Thyroid gland (tissue), 4 donors: Measurements from ENCODE around the gene KLF5. TPM values are rescaled to one million over a fixed set of nuclear protein-coding genes. Genes with fewer than 3 reads are reported as not detected.
A peak's percentile ranks its signal among the peaks of the same experiment; 100 is the strongest.

ENCODE experiments used
- DNase-seq, 2 donors: peaks; one replicate each; pipeline ENCODE4 v3.0.0-alpha.2; 2019
- H3K27ac ChIP-seq, 3 donors: fragments of 200-600 bp; sonication (generic); 1 replicate in 2 of 3; 2 replicates in 1 of 3; pipeline ENCODE4 v1.5.1; 2016 to 2019; ENCODE audit warnings: mild to moderate bottlenecking in 1 of 3, moderate library complexity in 1 of 3
- H3K27me3 ChIP-seq: fragments of 200-600 bp; sonication (generic); one replicate; pipeline ENCODE4 v1.5.1; 2019
- H3K36me3 ChIP-seq, 2 donors: fragments of 200-600 bp; sonication (generic); one replicate each; pipeline ENCODE4 v1.5.1; 2016 to 2019
- H3K4me1 ChIP-seq, 2 donors: fragments of 200-600 bp; sonication (generic); one replicate each; pipeline ENCODE4 v1.5.1; 2017 to 2019
- H3K4me3 ChIP-seq, 3 donors: fragments of 200-600 bp; sonication (generic); replicated peaks in 1 of 3; 1 replicate in 2 of 3; 2 replicates in 1 of 3; pipeline ENCODE4 v1.5.1; 2016; ENCODE audit warnings: mild to moderate bottlenecking in 1 of 3
- H3K9me3 ChIP-seq: fragments of 200-600 bp; sonication (generic); one replicate; pipeline ENCODE4 v1.5.1; 2017
- CTCF ChIP-seq, 6 experiments: fragments of 200-600 bp in 3 of 6; fragments of 450-650 bp in 3 of 6; sonication (generic) in 3 of 6; IDR thresholded peaks; one replicate each; pipeline ENCODE4 v1.5.1; 2016 to 2019; ENCODE audit warnings: antibody characterized with exemption in 6 of 6, mild to moderate bottlenecking in 2 of 6, inconsistent platforms in 1 of 6, moderate library complexity in 1 of 6
- POLR2A ChIP-seq, 2 donors: fragments of 450-650 bp; IDR thresholded peaks; one replicate each; pipeline ENCODE4 v1.6.1; 2017; ENCODE audit warnings: antibody characterized with exemption in 2 of 2, mild to moderate bottlenecking in 2 of 2, moderate library complexity in 1 of 2
- WGBS, 2 donors: methylation state at CpG; one replicate each; pipeline ENCODE4 v1.1.5; 2017; 5-methylcytosine and 5-hydroxymethylcytosine counted together
- intact Hi-C: fragments of 100-400 bp; cut with DNase I; formaldehyde crosslinking; loops from one replicate; pipeline ENCODE4 v1.15.1; 2023
- total RNA-seq, 4 donors: library from RNA; depleted of rRNA; stranded (reverse); fragments of >200 nt; gene quantifications; one replicate each; pipeline ENCODE4 v1.2.3, GENCODE V29; 2016

Gene KLF5
- total RNA-seq, 4 donors from 2014 or later, result 15.6 to 37.2 (median 23.6) TPM

DNA sequence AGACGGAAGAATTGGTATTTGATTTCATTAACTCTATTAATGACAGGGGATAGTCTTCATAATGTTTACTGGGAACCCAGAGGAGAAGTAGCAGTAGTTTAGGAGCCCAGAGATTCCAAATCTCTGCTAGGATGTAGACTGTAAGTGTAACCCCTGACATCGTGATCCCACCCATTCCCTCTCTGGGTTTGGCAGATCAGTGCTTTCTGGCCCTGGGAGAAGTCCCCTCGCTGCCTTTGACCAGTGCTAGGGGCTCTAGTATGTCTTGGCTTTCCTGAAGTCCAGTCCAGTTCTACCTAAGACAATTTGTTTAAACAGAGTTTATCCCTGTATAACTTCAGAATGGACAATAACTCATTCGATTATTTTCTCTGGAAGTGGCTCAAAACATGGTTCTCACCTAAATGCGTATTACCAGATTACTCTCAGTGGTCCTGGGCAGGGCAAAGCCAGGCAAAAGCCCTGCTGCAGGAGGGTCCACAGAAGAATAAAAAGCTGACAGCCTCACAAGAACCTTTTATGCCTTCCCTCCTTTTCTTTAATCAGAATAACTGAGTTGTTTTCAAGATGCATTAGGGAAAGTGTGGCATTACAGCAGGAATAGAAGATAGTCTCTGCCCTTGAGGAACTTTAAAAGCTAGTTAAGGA lies 11.8 kb downstream of the KLF5 start:
- Histone ChIP-seq H3K27ac (peak overlapping the region; percentile 12 to 81 (median 78)), H3K4me1 (peaks cover 45 to 55% of the 10 kb centered on the region in 2 donors), H3K9me3 (no peaks in the 10 kb centered on the region), H3K4me3 (no peak overlapping the region), H3K36me3 (peaks cover 0 to 4% of the 10 kb centered on the region in 2 donors), H3K27me3 (no peaks in the 10 kb centered on the region)
- DNase-seq, result no peak
- WGBS, 2 donors, result 91 to 94% methylated on average over 5 of the region's 5 CpGs
- TF ChIP-seq POLR2A (IDR thresholded peaks at IDR 0.05), result no peak
- TF ChIP-seq CTCF (IDR thresholded peaks at IDR 0.05), result no peak
- intact Hi-C loops, result no loop called here

GRCh38 chr13:73072239-73072900 lies 13.6 kb downstream of the KLF5 start:
- H3K27ac ChIP-seq, result peak overlapping the region; percentile 67 to 81 (median 78)
- no peak for DNase-seq
- H3K36me3 ChIP-seq, result peaks cover 0 to 4% of the 10 kb centered on the region in 2 donors
- H3K9me3 ChIP-seq, result no peaks in the 10 kb centered on the region
- intact Hi-C loops, result no loop called here
- WGBS, 2 donors, result 54 to 62% methylated on average over 10 of the region's 10 CpGs
- no peak overlapping the region for H3K4me3 ChIP-seq
- TF ChIP-seq CTCF (IDR thresholded peaks at IDR 0.05) (no peak), POLR2A (IDR thresholded peaks at IDR 0.05) (no peak)
- peaks cover 46% of the 10 kb centered on the region in 2 donors for H3K4me1 ChIP-seq
- H3K27me3 ChIP-seq, result no peaks in the 10 kb centered on the region

DNA sequence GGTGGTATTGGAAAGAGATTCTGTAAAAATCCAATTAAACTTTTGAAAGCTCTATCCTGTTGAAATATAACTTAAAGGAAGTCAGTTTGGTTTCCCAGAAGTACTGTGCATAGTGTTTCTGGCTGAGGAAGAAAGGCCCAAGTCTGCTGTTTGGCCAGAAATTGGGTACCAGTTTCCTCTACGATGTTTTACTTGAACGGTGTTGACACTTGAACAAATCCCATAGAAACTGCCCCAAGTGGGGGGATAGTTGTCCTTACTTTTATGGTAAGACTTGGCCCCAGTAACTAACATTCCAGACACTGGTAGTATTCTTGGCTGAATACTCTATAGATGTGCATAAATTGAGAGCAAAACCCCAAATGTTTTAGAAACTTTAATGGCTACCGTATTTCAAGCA lies 14.2 kb downstream of the KLF5 start:
- no peak for TF ChIP-seq CTCF (IDR thresholded peaks at IDR 0.05)
- TF ChIP-seq POLR2A (IDR thresholded peaks at IDR 0.05), result no peak
- H3K9me3 ChIP-seq, result no peaks in the 10 kb centered on the region
- peaks cover 0 to under 1% of the 10 kb centered on the region in 2 donors for H3K36me3 ChIP-seq
- H3K4me3 ChIP-seq, result no peak overlapping the region
- peak overlapping the region; percentile 67 to 81 (median 78) for H3K27ac ChIP-seq
- intact Hi-C loops, result no loop called here
- DNase-seq, result no peak
- H3K27me3 ChIP-seq, result no peaks in the 10 kb centered on the region
- 33 to 37% methylated on average over 3 of the region's 3 CpGs for WGBS, 2 donors
- H3K4me1 ChIP-seq, result peaks cover 44 to 46% of the 10 kb centered on the region in 2 donors

DNA sequence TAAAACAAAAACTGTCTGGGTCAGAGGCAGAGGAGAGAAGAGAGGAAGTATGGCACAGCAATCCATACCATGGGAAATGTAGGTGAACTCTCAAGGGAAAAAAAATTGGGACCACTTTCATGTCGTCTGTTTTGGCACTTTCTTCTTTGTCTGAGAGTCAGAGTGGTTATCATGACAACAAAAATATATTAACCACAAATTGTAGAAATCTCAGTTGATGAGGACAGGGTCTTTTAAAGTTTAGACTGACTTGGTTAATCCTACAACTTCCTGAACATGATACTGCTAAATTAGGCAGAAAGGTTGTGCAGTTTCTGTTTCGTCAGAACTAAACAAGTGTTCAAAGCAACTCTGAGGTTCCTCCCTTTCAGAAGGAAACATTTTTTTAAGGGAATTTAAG lies 15.2 kb downstream of the KLF5 start:
- intact Hi-C loops, result no loop called here
- H3K4me1 ChIP-seq, result peaks cover 44 to 46% of the 10 kb centered on the region in 2 donors
- WGBS, 2 donors, result 53 to 58% methylated on average over 2 of the region's 2 CpGs
- no peaks in the 10 kb centered on the region for H3K9me3 ChIP-seq
- no peak overlapping the region for H3K4me3 ChIP-seq
- no peak for DNase-seq
- H3K27me3 ChIP-seq, result no peaks in the 10 kb centered on the region
- H3K36me3 ChIP-seq, result no peaks in the 10 kb centered on the region
- peak overlapping the region; percentile 23 to 78 (median 61) for H3K27ac ChIP-seq
- TF ChIP-seq POLR2A (IDR thresholded peaks at IDR 0.05) (no peak), CTCF (IDR thresholded peaks at IDR 0.05) (no peak)

DNA sequence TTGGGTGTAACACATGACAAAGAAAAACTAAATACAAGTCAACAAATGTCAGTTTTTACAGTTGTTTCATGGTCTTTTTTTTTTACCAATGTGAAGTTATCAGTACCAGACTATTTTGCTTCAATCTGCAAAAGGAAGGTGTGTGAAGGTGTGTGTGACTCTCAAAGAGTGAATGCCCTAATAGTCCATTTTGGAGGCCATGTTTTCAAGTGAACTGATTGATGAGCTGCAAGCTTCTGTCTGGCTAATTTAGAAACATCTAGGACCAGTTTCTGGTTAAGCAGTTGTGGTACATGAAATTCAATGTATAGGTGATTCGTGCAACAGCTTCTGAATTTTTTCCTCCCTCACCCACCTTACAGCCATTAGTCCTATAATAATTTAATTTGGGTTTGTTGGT lies 16.1 kb downstream of the KLF5 start:
- WGBS, 2 donors, result 88 to 97% methylated on average over 1 of the region's 1 CpG
- DNase-seq, result no peak

More for the DNA sequence above, 16.1 kb downstream of the KLF5 start:
- Histone ChIP-seq H3K27ac (peak overlapping the region in 2 of 3 donors; percentile 47 to 78), H3K9me3 (no peaks in the 10 kb centered on the region), H3K27me3 (no peaks in the 10 kb centered on the region), H3K4me3 (no peak overlapping the region), H3K36me3 (no peaks in the 10 kb centered on the region), H3K4me1 (peaks cover 44 to 46% of the 10 kb centered on the region in 2 donors)
- intact Hi-C loops, result no loop called here
- no peak for TF ChIP-seq POLR2A (IDR thresholded peaks at IDR 0.05)
